H1 (cell line): ENCODE measurements around the gene KIF2B. TPM values are rescaled to one million over a fixed set of nuclear protein-coding genes. Genes with fewer than 3 reads are reported as not detected.

Source experiments
- CTCF ChIA-PET: fragments of 300-600 bp; sonication (Branson Sonifier 250); formaldehyde crosslinking; loops from one replicate; lab custom pipeline; 2021; ENCODE audit not compliant: partially characterized antibody; lab: Charles Lee
- POLR2A ChIA-PET: fragments of 300-600 bp; sonication (Branson Sonifier 250); formaldehyde crosslinking; loops from one replicate; lab custom pipeline; 2021; ENCODE audit warnings: inconsistent platforms; ENCODE audit not compliant: partially characterized antibody; lab: Charles Lee
- DNase-seq, 2 experiments: peaks; one replicate each; pipeline versions ENCODE4 v3.0.0 to v3.0.0-alpha.2; 2010 to 2022; ENCODE audit warnings: low spot score in 2 of 2, low read depth in 1 of 2, mixed read lengths in 1 of 2
- FAIRE-seq: peaks from 2 replicates; lab custom pipeline; 2011; peaks lifted over from hg19 to GRCh38; lab: Jason Lieb, UNC
- H2AFZ ChIP-seq: 2 replicates; pipeline ENCODE4 v1.8.1; 2012; ENCODE audit warnings: low read length, inconsistent platforms
- H2AK5ac ChIP-seq: 2 replicates; pipeline ENCODE4 v1.6.1; 2013; ENCODE audit warnings: low read depth, low read length
- H2BK120ac ChIP-seq: replicated peaks from 2 replicates; pipeline ENCODE3; 2013; ENCODE audit warnings: low read depth, low read length, inconsistent platforms
- H2BK12ac ChIP-seq: 2 replicates; pipeline ENCODE4 v1.6.1; 2013; ENCODE audit warnings: low read depth, low read length
- H2BK15ac ChIP-seq: 2 replicates; pipeline ENCODE4 v1.6.1; 2013; ENCODE audit warnings: low read length
- H2BK20ac ChIP-seq: 2 replicates; pipeline ENCODE4 v1.6.1; 2013; ENCODE audit warnings: low read length
- H2BK5ac ChIP-seq: 2 replicates; pipeline ENCODE4 v1.6.1; 2013; ENCODE audit warnings: low read depth, low read length
- H3K14ac ChIP-seq: 2 replicates; pipeline ENCODE4 v1.6.1; 2013; ENCODE audit warnings: inconsistent platforms; ENCODE audit not compliant: insufficient read length
- H3K18ac ChIP-seq: 2 replicates; pipeline ENCODE4 v1.6.1; 2013; ENCODE audit warnings: low read length; ENCODE audit errors: extremely low read depth
- H3K23ac ChIP-seq: 2 replicates; pipeline ENCODE4 v1.6.1; 2013; ENCODE audit warnings: inconsistent platforms; ENCODE audit not compliant: insufficient read length
- H3K23me2 ChIP-seq: 2 replicates; pipeline ENCODE4 v1.6.1; 2013; ENCODE audit warnings: low read depth, low read length
- H3K27ac ChIP-seq: 2 replicates; pipeline ENCODE4 v1.6.1; 2011; ENCODE audit warnings: low read depth, low read length, inconsistent platforms
- H3K27me3 ChIP-seq, 4 experiments: replicated peaks in 1 of 4; 1 replicate in 1 of 4; 2 replicates in 3 of 4; pipeline versions ENCODE4 v1.6.1 to v1.8.1; 2011 to 2013; ENCODE audit warnings: low read length in 3 of 4, mild to moderate bottlenecking in 3 of 4, inconsistent platforms in 2 of 4, mixed read lengths in 2 of 4, moderate library complexity in 1 of 4; ENCODE audit not compliant: control insufficient read depth in 3 of 4, insufficient read depth in 3 of 4; ENCODE audit errors: extremely low read depth in 1 of 4
- H3K36me3 ChIP-seq, 4 experiments: 2 replicates each; pipeline versions ENCODE4 v1.6.1 to v1.8.1; 2011 to 2013; ENCODE audit warnings: mild to moderate bottlenecking in 4 of 4, low read length in 3 of 4, moderate library complexity in 2 of 4, control low read depth in 1 of 4, inconsistent platforms in 1 of 4; ENCODE audit not compliant: insufficient read depth in 4 of 4, control insufficient read depth in 2 of 4
- H3K4ac ChIP-seq: replicated peaks from 2 replicates; pipeline ENCODE3; 2013; ENCODE audit warnings: low read length, low read depth, mixed read lengths, inconsistent platforms; ENCODE audit not compliant: insufficient read length
- H3K4me1 ChIP-seq, 4 experiments: replicated peaks in 1 of 4; 1 replicate in 1 of 4; 2 replicates in 3 of 4; pipeline versions ENCODE4 v1.6.1 to v1.8.1; 2011 to 2013; ENCODE audit warnings: low read length in 3 of 4, inconsistent platforms in 2 of 4, mixed read lengths in 1 of 4; ENCODE audit not compliant: insufficient read depth in 4 of 4, control insufficient read depth in 3 of 4
- H3K4me2 ChIP-seq, 2 experiments: 2 replicates each; pipeline versions ENCODE4 v1.6.1 to v1.8.1; 2011 to 2013; ENCODE audit warnings: low read depth in 2 of 2, low read length in 2 of 2, control low read depth in 1 of 2, inconsistent platforms in 1 of 2, mild to moderate bottlenecking in 1 of 2; ENCODE audit not compliant: insufficient read depth in 1 of 2
- H3K4me3 ChIP-seq, 4 experiments: fragments of 200-600, 300-600 bp in 1 of 4; sonication (generic), shearing (Covaris generic), sonication (Bioruptor Twin) in 1 of 4; 2 replicates each; pipeline versions ENCODE4 v1.5.1 to v1.8.1; 2011 to 2016; ENCODE audit warnings: low read length in 4 of 4, low read depth in 3 of 4, control low read depth in 2 of 4, inconsistent platforms in 2 of 4, mild to moderate bottlenecking in 2 of 4, mixed read lengths in 1 of 4, moderate library complexity in 1 of 4; ENCODE audit not compliant: insufficient read depth in 2 of 4; ENCODE audit errors: extremely low read depth in 1 of 4
- H3K56ac ChIP-seq: replicated peaks from 2 replicates; pipeline ENCODE3; 2013; ENCODE audit warnings: low read depth, mild to moderate bottlenecking, mixed read lengths, low read length, inconsistent platforms; ENCODE audit not compliant: insufficient read length
- H3K79me1 ChIP-seq: 2 replicates; pipeline ENCODE4 v1.6.1; 2013; ENCODE audit warnings: low read depth, low read length, control low read depth
- H3K79me2 ChIP-seq, 2 experiments: 2 replicates each; pipeline versions ENCODE4 v1.6.1 to v1.8.1; 2012 to 2013; ENCODE audit warnings: low read length in 2 of 2, mild to moderate bottlenecking in 2 of 2, inconsistent platforms in 1 of 2; ENCODE audit not compliant: insufficient read depth in 2 of 2, control insufficient read depth in 1 of 2
- H3K9ac ChIP-seq, 4 experiments: replicated peaks in 1 of 4; 1 replicate in 1 of 4; 2 replicates in 3 of 4; pipeline versions ENCODE4 v1.6.1 to v1.8.1; 2011 to 2013; ENCODE audit warnings: low read depth in 3 of 4, low read length in 3 of 4, control low read depth in 2 of 4, mild to moderate bottlenecking in 2 of 4, moderate library complexity in 2 of 4, inconsistent platforms in 1 of 4; ENCODE audit errors: extremely low read depth in 1 of 4
- H3K9me3 ChIP-seq, 2 experiments: 2 replicates each; pipeline versions ENCODE4 v1.6.1 to v1.8.1; 2012 to 2013; ENCODE audit warnings: mild to moderate bottlenecking in 2 of 2, moderate library complexity in 2 of 2, control low read depth in 1 of 2, inconsistent platforms in 1 of 2, low read depth in 1 of 2, low read length in 1 of 2, mixed read lengths in 1 of 2; ENCODE audit not compliant: insufficient read depth in 2 of 2
- H4K20me1 ChIP-seq, 2 experiments: replicated peaks in 1 of 2; 2 replicates each; pipeline versions ENCODE3 to v1.8.1; 2011 to 2013; ENCODE audit warnings: inconsistent platforms in 2 of 2, low read length in 2 of 2, mild to moderate bottlenecking in 1 of 2; ENCODE audit not compliant: insufficient read depth in 2 of 2, control insufficient read depth in 1 of 2
- H4K5ac ChIP-seq: 2 replicates; pipeline ENCODE4 v1.6.1; 2013; ENCODE audit warnings: low read length, low read depth, mixed read lengths, inconsistent platforms; ENCODE audit not compliant: insufficient read length
- H4K8ac ChIP-seq: 2 replicates; pipeline ENCODE4 v1.8.0; 2013; ENCODE audit warnings: mild to moderate bottlenecking, moderate library complexity, low read length, inconsistent platforms; ENCODE audit not compliant: insufficient read depth; ENCODE audit errors: extremely low read depth
- H4K91ac ChIP-seq: replicated peaks from 2 replicates; pipeline ENCODE3; 2013; ENCODE audit warnings: low read length, mixed read lengths, inconsistent platforms; ENCODE audit not compliant: insufficient read length
- CBX5 ChIP-seq: fragments of 300-800, 300-1000 bp; sonication (generic); IDR thresholded peaks from 2 replicates; pipeline ENCODE4 v1.7.1; 2016; ENCODE audit warnings: antibody characterized with exemption, low read length, low read depth
- CHD1 ChIP-seq: IDR thresholded peaks from 2 replicates; pipeline ENCODE4 v1.6.1; 2012; ENCODE audit warnings: low read depth, low read length, improper control_type of control experiment
- CREB1 ChIP-seq: IDR thresholded peaks from 2 replicates; pipeline ENCODE4 v1.6.1; 2012; ENCODE audit warnings: inconsistent platforms
- CTBP2 ChIP-seq: IDR thresholded peaks from 2 replicates; pipeline ENCODE4 v1.7.0; 2011; ENCODE audit warnings: borderline replicate concordance, mild to moderate bottlenecking, moderate library complexity, mixed read lengths, low read length; ENCODE audit not compliant: insufficient read depth, insufficient read length
- JUND ChIP-seq: IDR thresholded peaks from 2 replicates; pipeline ENCODE4 v1.6.1; 2011; ENCODE audit warnings: mild to moderate bottlenecking, improper control_type of control experiment, low read length
- POLR2A ChIP-seq, 2 experiments: IDR thresholded peaks; 1 replicate in 1 of 2; 2 replicates in 1 of 2; pipeline ENCODE4 v1.6.1; 2011; ENCODE audit warnings: low read depth in 2 of 2, low read length in 2 of 2, mild to moderate bottlenecking in 2 of 2; ENCODE audit errors: control extremely low read depth in 1 of 2
- RFX5 ChIP-seq: IDR thresholded peaks from 2 replicates; pipeline ENCODE4 v1.6.1; 2011; ENCODE audit warnings: low read depth, low read length, improper control_type of control experiment, borderline replicate concordance
- RNF2 ChIP-seq: fragments of 200-900, 300-1000 bp; sonication (generic); IDR thresholded peaks from 2 replicates; pipeline ENCODE4 v1.7.1; 2016; ENCODE audit warnings: borderline replicate concordance, low read depth, mild to moderate bottlenecking, antibody characterized with exemption, low read length; ENCODE audit not compliant: poor library complexity, severe bottlenecking; ENCODE audit errors: missing control alignments
- SAP30 ChIP-seq: fragments of 300-600 bp; sonication (generic); IDR thresholded peaks from 2 replicates; pipeline ENCODE4 v1.7.1; 2012; ENCODE audit warnings: low read length, moderate library complexity, mild to moderate bottlenecking, inconsistent platforms; ENCODE audit not compliant: insufficient read depth, insufficient replicate concordance
- SIRT6 ChIP-seq: IDR thresholded peaks from one replicate; pipeline ENCODE4 v1.7.1; 2012; ENCODE audit warnings: low read length, inconsistent platforms
- SP4 ChIP-seq: IDR thresholded peaks from 2 replicates; pipeline ENCODE4 v1.6.1; 2012; ENCODE audit warnings: low read length, inconsistent platforms
- WGBS, 2 experiments: shearing (Covaris generic) in 1 of 2; methylation state at CpG; one replicate each; pipeline versions ENCODE4 v1.1.6 to v1.1.7; 2013 to 2015; ENCODE audit warnings: low lambda C conversion rate in 2 of 2, mixed read lengths in 2 of 2, inconsistent platforms in 1 of 2, low coverage in 1 of 2, missing lambda C conversion rate in 1 of 2; ENCODE audit not compliant: insufficient replicate concordance in 2 of 2, insufficient coverage in 1 of 2, insufficient read length in 1 of 2; ENCODE audit errors: extremely low coverage in 1 of 2, missing lambda C conversion rate in 1 of 2; 5-methylcytosine and 5-hydroxymethylcytosine counted together
- polyA plus RNA-seq, 7 experiments: library from polyadenylated mRNA; depleted of rRNA in 3 of 7; stranded (reverse) in 5 of 7; unstranded in 2 of 7; fragments of >200 nt in 5 of 7; fragments of 200-250 nt in 2 of 7; gene quantifications; 1 replicate in 5 of 7; 2 replicates in 1 of 7; 4 replicates in 1 of 7; pipeline versions ENCODE4 v1.2.1 to v1.2.3, GENCODE V29; 2011 to 2013; ENCODE audit warnings: missing spikeins in 2 of 7, mixed read lengths in 2 of 7
- total RNA-seq: library from RNA; stranded (reverse); fragmentation: NEBNext Ultra II Directional; extraction: Animal tissue kit (Norgen Biotek cat#: 25700); gene quantifications from 2 replicates; pipeline ENCODE4 v1.2.1, GENCODE V29; 2021

Gene KIF2B
- total and polyA plus RNA-seq, 2 of the 8 experiments (the other 6 are each of a cell fraction or from before 2014, with no cell fraction given): not detected

DNA sequence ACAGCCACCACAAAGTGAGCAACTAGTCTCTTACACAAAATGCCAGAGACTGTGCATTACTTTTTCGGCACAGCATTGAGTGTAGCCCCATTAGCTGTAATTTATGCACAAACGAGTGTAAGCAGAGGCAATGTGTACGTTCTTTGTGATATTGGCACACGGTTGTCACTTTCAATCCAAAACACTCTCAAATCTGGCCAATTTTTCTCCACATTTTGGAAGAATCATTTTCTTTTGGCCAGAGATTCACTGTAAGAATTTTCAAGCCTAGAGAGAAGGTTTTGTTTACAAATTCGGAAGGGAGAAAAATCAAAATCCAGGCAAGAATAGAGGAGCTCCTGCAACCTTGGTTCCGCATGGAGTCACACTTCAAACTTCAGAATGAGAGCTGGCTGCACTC is 15.4 kb upstream of the KIF2B start:
- Histone ChIP-seq H4K8ac (no peak overlapping the region), H2BK12ac (no peak overlapping the region), H3K23me2 (no peaks in the 10 kb centered on the region), H3K23ac (no peak overlapping the region), H3K4me2 (no peak overlapping the region), H2BK120ac (no peak overlapping the region), H3K27ac (no peak overlapping the region), H2AK5ac (no peak overlapping the region), H4K5ac (no peak overlapping the region), H3K4me1 (no peaks in the 10 kb centered on the region), H2BK15ac (no peak overlapping the region), H3K79me1 (no peaks in the 10 kb centered on the region), H3K9ac (no peak overlapping the region), H3K27me3 (no peaks in the 10 kb centered on the region), H2BK20ac (no peak overlapping the region), H2AFZ (no peak overlapping the region; the same call in 1 of the 2 replicates), H3K36me3 (no peaks in the 10 kb centered on the region), H4K91ac (no peak overlapping the region), H2BK5ac (no peak overlapping the region), H3K79me2 (no peaks in the 10 kb centered on the region), H3K4me3 (no peak overlapping the region), H3K18ac (no peak overlapping the region), H3K14ac (no peak overlapping the region), H3K56ac (no peak overlapping the region), H4K20me1 (no peaks in the 10 kb centered on the region), H3K4ac (no peak overlapping the region), H3K9me3 (no peaks in the 10 kb centered on the region)
- DNase-seq: no peak
- ChIA-PET CTCF (no interaction called here), POLR2A (no interaction called here)
- FAIRE-seq: no peak
- 90% methylated on average over 6 of the region's 6 CpGs; no CpG with 5 or more reads in 1 of the 2 experiments for WGBS, 2 experiments
- no peak for TF ChIP-seq RFX5
- TF ChIP-seq CHD1: no peak
- no peak for TF ChIP-seq SIRT6
- no peak for TF ChIP-seq CTBP2
- no peak for TF ChIP-seq JUND
- TF ChIP-seq CREB1: no peak
- TF ChIP-seq RNF2: no peak
- no peak for TF ChIP-seq POLR2A (IDR thresholded peaks at IDR 0.05; ENCODE audit: control extremely low read depth in 1 of 2, low read depth in 2 of 2, low read length in 2 of 2)
- no peak for TF ChIP-seq CBX5
- no peak for TF ChIP-seq SP4
- no peak for TF ChIP-seq SAP30
